OCI-M2 (cell line): ENCODE data around the gene LPO.

Experiments used
- DNase-seq: peaks from one replicate; lab custom pipeline; 2025; ENCODE audit not compliant: unreplicated experiment; lab: John Stamatoyannopoulos, UW

Gene LPO

DNA sequence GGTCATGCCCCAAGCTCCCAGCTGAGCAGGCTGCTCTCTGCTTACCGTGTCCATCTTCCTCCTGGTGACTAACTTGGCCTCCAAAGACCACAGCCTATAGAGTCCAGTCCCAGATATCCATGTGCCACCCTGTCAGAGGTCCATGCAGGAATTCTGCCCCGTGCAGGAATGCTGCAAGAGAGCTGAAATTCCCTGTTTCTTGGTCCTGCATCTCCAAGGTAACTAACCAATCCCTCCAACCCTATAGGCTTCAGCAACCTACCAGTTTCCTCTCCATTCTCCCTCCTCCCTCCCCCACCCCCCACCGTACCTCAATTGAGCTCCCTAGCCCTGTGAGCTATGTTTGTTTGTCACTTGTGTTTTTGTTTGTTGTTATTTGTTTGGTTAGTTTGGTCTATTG lies 9.7 kb upstream of the LPO start:
- DNase-seq, result no peak

DNA sequence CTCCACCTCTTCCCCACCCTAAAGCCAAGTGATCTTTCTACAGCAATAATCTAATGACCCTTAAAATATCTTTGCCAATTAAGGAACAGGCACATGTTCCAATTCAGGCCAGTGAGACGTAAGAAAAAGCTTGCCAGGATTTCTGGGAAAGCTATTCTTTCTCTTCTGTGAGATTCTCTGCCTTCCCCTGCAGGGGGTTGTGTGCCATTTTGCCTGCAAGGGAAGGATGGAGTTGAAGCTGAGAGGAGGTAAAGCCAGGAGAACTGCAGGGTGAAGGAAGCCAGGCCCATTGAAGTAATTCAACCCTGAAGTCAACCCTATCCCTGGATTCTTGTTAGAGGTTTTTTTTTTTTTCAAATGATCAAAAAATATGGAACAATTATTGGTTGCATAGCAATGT lies 9.0 kb upstream of the LPO start:
- DNase-seq, result no peak

DNA sequence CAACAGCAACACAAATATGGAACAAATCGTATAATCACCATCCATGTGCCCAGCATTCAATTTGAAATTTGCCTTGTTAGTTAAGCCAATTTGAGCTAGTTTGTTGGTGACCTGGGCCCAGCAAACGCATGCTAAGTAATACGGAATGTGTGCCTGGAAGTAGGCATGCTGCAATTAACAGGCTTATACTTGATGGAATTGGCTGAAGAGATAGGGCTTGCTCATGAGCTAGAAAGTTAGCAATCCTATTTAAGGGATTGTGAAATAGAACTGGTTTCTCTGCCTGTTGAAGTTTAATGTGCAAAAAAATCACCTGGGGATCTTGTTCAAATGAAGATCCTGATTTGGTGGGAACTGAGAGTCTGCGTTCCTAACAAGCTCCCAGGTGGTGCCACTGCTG lies 8.5 kb upstream of the LPO start:
- no peak for DNase-seq

DNA sequence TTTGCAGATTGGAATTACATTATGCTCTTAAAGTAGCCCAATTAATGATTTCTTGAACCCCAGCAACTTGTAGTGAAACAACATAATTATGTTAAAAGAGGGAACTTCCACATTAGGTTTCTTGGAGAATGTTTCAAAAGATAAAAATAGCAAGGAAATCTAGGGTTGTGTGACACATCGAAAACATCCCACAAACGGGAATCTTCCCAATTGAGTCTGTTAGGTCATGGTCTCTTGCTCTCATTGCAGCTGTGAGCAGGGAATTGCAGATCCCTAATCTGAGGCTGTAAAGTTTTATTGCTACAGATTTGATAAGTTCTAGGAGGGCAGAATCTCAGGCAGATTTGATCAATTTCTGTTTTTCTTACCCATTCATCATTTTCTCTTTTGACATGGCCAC lies 6.7 kb upstream of the LPO start:
- no peak for DNase-seq

DNA sequence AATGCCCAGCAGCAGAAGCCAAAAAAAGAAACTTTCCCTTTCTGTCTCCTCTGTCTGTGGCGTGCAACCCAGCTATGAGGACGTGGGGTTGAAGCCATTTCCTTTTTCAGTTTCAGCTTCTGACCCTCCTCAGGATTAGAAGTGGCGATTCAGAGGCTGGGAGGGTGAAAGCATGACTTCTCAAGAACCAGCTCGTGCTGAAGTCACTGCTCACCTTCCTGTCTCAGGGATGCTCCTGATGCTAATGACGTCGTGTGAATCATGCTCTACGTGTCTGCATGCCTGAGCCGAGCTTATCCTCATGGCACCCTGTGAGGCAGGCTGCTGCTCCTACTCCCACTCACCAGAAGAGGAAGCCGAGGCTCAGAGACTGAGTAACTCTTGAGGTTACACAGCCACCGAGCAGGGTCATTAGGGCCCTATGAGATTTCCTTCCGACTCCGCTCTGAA lies 5.7 kb upstream of the LPO start:
- no peak for DNase-seq

- DNase-seq, result no peak
Observed at GRCh38 chr17:58233543-58233942, 4.8 kb upstream of the LPO start.

- DNase-seq, result no peak
Observed at GRCh38 chr17:58234512-58234911, 3.9 kb upstream of the LPO start.

DNA sequence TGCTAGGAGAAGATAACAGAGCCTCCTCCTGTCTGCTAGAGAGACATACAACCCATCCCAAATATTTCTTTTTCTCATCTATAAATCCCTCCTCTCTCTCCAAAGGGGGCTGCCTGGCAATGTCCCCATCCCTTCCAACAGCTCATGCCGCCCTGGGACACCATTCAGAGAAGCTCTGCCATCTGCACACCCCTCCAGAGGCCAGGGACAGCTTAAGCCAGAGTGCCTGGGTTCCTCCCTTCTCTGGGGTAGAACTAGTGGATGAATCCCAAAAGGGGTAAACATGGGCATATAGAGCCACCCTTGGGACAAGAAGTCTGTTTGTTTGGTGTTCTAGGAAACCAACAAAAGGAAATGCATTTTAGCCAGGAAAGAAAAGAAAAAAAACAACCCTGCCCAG lies 2.6 kb upstream of the LPO start:
- no peak for DNase-seq

DNA sequence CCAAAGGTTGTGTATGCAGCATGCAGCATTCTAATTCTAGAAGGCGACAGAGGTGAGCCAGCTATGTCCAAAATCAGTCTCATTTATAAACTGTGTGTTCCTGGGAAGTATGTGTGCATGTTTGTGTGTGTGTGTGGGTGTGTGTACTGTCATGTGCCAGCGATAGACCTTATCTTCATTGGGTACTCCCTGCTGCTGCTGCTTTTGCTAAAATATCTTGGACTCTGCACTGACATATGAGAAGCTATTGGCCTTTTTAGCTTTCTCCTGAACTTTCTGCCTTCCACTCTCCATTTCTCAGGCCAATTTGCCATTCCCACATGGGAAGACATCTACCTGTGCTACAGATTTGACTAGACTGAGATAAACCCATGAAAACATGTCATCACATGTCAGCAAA lies 2.0 kb upstream of the LPO start:
- DNase-seq, result no peak

- DNase-seq, result no peak
Observed at GRCh38 chr17:58239987-58240386, 1.6 kb downstream of the LPO start.

DNA sequence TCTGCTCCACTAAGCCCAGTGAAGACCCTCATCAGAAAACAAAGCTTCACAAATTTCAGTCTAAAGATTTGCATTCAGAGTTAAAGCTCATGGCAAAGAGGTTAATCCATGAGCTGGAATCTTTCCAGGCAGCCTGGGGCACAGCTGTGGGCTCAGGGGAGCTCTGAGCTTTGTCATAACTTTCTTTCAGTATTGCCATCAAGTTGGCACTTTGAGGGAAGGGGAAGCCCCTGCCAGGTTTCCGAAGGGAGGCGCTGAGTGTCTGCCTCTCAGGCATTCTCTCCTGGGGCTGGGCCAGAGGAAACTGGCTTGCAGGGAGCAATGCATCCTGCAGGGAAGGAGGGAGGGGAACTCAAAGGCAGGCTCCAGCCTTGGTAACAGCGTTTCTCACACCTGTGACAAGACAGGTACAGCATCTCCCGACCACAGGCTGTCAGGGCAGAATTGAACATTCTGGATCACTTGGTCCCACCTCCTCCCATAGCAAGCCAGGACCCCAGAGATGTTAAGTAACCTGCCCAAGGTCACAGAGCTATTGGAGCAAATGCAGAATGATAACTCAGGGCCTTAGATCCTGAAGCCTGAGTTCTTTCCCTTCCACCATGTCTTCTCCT lies 3.9 kb downstream of the LPO start:
- no peak for DNase-seq

- DNase-seq, result no peak
Observed at GRCh38 chr17:58244963-58245362, 6.6 kb downstream of the LPO start.

GRCh38 chr17:58245428-58246103 lies 7.2 kb downstream of the LPO start:
- no peak for DNase-seq

GRCh38 chr17:58246104-58246740 lies 7.8 kb downstream of the LPO start:
- no peak for DNase-seq

DNA sequence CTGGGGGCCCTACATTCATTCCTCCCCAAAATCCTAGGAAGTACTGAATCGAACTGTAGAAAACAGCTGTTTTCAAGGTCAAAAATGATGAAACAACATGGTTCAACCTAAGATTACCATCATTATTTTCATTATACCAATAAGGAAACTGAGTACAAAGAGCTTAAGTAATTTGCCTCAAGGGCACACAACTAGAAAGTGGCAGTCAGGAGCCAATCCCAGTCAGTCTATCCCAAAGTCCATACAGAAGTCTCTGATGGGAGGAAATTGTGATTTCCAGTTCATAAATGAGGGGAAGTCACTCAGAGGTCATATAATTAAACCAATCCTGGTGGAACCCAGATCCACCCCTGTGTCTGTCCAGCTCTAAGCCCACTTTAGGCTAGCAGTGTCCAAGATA lies 8.4 kb downstream of the LPO start:
- DNase-seq, result no peak

DNA sequence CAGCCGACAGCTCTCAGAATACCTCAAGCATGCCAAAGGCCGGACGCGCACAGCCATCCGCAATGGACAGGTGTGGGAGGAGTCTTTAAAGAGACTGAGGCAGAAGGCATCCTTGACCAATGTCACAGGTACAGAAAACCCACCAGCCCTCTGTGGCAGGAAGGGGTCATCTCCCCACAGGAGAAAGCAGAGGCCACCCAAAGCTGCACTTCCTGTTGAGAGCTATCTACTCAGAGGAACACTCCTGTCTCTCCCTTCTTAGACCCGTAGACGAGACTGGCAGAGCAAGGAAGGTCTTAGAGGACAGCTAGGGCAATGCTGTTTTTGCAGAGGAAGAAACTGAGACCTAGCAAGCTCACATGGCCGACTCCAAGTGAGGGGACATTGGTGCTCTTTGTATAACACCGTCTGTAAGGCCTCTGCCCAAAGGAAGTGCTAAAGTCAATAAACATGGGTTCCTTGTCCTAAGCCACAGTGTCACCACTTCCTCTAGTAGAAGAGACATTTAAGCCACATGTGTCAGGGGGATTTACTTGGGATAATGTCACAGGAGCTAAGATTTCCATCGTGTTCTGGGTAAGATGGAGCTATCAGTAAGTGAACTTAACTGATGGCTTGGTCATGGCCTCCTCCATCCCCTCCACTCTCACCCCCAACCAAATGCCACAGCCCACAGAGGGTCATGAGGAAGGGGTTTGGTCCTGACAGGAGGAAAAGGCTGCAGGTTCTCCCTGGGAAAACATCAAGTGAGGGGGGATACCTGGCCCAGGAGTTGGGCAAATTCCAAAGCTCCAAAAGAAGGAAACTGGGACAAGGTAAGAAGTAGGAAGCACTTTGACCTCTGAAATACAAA lies 9.4 kb downstream of the LPO start:
- DNase-seq, result no peak

- no peak for DNase-seq
Observed at GRCh38 chr17:58248955-58249269, 10.5 kb downstream of the LPO start.

GRCh38 chr17:58249270-58250133 lies 11.1 kb downstream of the LPO start:
- no peak for DNase-seq

DNA sequence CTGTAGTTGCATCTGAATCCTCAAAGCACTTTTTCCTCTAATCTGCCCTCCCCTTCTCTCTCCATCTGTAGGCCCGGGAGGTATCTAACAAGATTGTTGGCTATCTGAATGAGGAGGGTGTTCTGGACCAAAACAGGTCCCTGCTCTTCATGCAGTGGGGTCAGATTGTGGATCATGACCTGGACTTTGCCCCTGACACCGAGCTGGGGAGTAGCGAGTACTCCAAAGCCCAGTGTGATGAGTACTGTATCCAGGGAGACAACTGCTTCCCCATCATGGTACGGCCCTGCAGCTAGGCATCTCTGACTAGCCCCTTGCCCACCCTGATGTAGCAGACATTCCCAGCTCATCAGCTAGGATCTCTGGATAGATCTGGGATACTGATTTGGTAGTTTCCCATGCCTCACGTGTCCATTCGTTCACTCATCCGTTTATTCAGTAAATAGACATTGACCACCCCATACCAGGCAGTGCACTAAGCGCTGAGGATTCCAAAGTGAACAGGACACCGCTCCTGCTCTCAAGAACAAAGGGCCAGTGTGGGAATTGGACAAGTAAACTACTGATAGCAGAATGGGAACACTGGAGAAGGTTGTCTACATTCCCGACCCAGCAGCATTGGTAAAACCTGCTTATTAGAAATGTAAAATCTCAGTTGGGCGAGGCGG lies 12.1 kb downstream of the LPO start:
- no peak for DNase-seq

GRCh38 chr17:58252141-58252540 lies 13.8 kb downstream of the LPO start:
- DNase-seq, result no peak
